GM13977 (cell line): Measurements from ENCODE around the gene SBF1.

Experiments
- DNase-seq: peaks from one replicate; pipeline ENCODE4 v3.0.0; 2012; ENCODE audit warnings: low spot score
- in situ Hi-C: fragments of 300-500 bp; cut with MboI; formaldehyde crosslinking; loops from one replicate; pipeline ENCODE4 v1.12.0; 2022; ENCODE audit warnings: low sequenced_read_pairs, low pct_unique_long_range_greater_than_20kb, mixed read lengths, inconsistent platforms; ENCODE audit not compliant: unreplicated experiment
- TF ChIP-seq, protein P1 (sequence below): IDR thresholded peaks from 2 replicates; pipeline ENCODE4 v1.5.1; 2012; ENCODE audit warnings: mild to moderate bottlenecking, control low read depth; ENCODE audit not compliant: insufficient read depth; ENCODE audit errors: extremely low read depth, missing control alignments

Gene SBF1

DNA sequence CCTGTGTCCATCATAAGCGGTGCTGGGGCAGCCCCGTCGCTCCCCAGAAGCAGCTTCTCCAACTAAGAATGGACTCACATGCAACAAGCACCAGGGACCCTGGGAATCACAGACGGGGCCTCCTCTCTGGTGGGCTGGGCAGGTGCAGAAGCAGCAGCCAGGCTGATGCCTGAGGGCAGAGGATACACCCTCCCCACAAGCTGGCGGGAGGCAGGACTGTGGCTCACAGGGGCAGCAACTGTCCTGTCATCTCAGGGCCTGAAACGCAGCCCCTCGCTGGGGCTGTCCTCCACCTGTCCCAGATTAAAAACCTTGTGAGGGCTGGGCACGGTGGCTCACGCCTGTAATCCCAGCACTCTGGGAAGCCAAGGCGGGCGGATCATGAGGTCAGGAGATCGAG lies 3.1 kb upstream of the SBF1 start:
- no peak for DNase-seq
- in situ Hi-C loops, result no loop called here
- TF ChIP-seq, protein P1, sequence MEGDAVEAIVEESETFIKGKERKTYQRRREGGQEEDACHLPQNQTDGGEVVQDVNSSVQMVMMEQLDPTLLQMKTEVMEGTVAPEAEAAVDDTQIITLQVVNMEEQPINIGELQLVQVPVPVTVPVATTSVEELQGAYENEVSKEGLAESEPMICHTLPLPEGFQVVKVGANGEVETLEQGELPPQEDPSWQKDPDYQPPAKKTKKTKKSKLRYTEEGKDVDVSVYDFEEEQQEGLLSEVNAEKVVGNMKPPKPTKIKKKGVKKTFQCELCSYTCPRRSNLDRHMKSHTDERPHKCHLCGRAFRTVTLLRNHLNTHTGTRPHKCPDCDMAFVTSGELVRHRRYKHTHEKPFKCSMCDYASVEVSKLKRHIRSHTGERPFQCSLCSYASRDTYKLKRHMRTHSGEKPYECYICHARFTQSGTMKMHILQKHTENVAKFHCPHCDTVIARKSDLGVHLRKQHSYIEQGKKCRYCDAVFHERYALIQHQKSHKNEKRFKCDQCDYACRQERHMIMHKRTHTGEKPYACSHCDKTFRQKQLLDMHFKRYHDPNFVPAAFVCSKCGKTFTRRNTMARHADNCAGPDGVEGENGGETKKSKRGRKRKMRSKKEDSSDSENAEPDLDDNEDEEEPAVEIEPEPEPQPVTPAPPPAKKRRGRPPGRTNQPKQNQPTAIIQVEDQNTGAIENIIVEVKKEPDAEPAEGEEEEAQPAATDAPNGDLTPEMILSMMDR, result no peak

DNA sequence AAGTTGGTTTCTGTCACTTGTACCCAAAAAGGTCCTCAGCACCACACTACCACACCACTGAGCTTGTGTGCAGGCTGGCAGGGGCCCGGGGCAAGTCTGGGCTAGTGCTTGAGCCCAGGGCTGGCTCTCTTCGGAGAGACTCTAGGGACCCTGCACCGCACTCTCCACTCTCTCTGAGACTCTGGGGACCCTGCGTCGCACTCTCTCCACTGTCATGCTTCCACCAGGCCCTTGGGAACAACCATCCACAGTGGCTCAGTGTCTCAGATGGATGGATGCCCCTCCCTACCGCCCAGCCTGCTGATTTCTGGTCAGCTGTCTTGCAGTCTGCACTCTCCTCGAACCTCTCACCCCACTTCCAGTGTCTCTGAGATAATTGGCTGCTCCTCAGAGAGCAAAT lies 2.0 kb upstream of the SBF1 start:
- TF ChIP-seq, protein P1, result no peak
- no peak for DNase-seq
- in situ Hi-C loops, result no loop called here

DNA sequence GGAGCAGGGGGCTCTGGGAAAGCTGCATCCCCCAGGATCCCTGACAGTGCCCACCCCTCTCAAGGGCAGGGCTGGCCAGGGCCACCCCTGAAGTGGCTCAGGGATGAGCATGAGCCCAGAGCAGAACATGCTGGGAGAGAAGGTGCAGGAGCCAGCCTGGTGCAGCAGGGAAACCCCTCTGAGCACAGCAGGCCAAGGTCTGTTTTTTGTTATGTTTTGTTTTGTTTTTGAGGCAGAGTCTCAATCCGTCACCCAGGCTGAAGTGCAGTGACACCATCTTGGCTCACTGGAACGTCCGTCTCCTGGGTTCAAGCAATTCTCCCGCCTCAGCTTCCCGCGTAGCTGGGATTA lies 792 bp upstream of the SBF1 start:
- DNase-seq, result no peak
- in situ Hi-C loops, result no loop called here
- TF ChIP-seq, protein P1, result no peak

DNA sequence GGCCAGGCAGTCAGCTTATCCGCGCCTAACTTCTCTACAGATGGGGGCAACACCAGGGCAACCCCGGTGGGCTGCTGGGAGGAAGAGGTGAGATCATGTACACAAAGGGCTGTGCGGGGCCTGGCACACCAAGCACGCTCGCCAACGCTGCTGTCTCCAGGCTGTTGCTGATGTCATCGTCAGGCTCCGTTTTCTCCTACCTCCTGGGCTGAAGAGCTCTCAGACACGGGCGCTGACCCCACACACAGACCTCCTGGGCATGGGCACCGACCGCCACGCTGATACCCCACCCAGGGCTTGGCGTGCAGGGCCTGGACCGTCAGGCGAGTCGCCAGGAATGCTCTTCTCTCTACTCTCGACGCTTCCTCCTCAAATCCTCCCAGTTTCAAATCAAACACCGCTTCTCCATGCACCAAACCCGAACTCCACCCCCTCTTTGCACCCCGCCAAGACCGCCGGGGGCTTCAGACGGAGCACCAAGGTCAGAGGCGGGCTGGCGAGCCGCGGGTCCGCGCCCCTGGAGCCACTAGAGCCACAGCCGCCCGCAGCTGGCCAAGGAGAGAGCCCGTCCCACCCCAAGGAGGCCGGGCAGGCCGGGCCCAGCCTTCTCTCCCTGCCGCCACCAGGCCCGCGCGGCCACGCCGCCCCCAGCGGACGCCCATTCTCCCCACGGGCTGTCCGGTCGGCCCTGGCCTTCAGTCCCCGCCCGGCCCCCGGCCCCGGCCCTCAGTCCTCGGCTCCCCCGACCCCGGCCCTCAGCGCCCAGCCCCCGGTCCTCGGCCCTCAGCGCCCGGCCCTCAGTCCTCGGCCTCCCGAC lies 772 bp downstream of the SBF1 start:
- TF ChIP-seq, protein P1, result no peak
- DNase-seq, result no peak
- in situ Hi-C loops, result no loop called here

DNA sequence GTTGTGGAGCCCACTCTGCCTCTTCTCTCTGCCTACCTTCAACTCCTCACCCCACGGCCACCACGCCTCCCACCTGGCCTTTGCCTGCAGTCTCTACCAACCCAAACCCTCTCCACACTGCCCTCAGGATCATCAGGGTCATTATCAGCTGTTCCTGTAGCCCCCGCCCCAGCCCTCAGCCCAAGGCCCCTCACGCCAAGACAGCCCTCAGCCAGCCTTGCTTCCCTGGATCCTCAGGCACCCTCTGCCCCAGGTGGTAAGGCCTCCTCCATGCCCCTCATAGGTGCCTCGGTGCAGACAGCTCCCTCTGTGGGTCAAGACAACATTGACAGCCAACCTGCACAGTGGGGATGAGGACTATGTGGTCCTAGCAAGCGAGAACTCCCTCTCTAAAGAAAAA lies 1.7 kb downstream of the SBF1 start:
- DNase-seq, result no peak
- in situ Hi-C loops, result no loop called here
- TF ChIP-seq, protein P1, result peak; percentile 62

DNA sequence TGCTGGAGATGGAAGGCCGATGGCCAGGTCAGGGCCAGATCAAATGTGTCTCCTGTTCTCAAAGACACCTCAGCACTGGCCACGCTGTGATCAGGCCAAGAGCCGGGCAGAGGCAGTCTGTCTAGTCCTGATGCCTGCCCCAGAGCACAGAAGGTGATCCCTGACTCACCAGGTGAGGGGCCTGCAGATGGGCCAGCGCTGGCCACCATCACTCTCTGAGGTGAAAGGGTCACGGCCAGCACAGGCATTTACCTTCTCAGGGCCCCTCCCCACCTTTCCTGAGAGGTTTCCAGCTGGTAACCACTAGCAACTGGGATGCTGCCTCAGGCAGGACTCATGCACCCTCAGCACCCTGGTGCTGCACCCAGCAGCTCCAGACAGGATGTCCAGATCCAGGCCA lies 2.9 kb downstream of the SBF1 start:
- in situ Hi-C loops, result no loop called here
- TF ChIP-seq, protein P1, result no peak
- DNase-seq, result no peak
